ENCODE measurements around the gene ANKRD9.

The ANKRD9 gene

GRCh38 chr14:102497998-102498677 is 11.4 kb downstream of the ANKRD9 start:
- no peak for DNase-seq

- no peak for DNase-seq
Observed at GRCh38 chr14:102496958-102497744, 12.4 kb downstream of the ANKRD9 start.

- no peak for DNase-seq
Observed at GRCh38 chr14:102496331-102496691, 13.3 kb downstream of the ANKRD9 start.

DNA sequence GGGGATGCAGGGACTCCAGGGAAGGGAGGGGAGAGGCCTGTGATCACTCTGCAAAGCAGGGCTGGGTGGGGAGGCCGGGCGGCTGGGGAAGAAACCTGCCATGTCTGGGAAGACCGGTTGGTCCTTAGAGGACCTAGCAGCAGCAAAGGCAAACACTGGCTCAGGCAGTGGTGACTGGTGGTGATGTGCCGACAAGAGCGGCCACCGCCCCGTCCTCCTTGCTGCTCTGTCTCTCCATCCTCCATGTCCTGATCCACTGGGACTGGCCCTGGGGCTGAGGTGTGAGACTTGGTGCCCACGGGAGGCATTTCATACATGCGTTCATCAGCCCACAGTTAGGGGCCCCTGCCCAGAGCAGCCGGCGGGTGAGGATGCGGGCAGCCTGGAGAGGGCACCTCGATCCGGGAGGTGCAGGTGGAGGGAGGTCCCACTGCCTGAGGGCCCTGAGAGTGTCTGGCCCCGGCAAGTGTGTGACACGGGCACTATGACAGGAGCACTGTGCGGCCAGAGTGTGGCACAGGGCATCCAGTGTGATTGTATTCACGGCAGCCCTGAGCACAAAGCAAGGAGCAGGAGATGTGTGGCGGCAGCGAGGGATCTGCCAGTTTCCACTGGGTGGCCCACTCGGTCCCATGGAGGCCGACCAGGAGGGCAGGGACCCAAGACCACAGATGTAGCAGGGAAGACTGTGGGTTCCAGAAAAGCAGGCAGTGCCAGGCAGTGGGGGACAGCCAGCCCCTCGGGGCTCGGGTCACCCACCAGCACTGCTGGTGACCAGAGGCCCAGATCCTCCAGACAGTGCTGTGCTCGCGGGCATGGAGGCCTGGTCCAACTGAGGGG is 13.9 kb downstream of the ANKRD9 start:
- DNase-seq, result no peak

DNA sequence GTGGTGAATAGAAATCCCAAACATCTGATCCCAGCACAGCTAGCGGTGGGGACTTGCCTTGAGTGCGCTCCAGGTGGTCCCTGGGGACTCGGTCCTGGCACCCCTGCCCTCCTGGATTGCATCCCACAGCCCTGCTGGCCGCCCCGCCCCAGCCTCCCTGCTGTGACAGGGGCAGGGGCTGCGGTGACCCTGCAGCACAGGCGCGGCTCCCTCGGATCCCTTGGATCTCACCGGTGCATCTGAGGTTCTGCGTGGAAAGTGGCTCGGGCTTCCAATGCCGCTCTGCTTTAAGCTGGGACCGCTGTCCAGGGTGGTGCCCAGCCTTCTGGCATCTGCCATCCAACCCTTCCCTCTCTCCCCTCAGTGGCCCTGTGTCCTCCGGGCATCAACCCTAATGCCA is 16.0 kb downstream of the ANKRD9 start:
- no peak for DNase-seq

DNA sequence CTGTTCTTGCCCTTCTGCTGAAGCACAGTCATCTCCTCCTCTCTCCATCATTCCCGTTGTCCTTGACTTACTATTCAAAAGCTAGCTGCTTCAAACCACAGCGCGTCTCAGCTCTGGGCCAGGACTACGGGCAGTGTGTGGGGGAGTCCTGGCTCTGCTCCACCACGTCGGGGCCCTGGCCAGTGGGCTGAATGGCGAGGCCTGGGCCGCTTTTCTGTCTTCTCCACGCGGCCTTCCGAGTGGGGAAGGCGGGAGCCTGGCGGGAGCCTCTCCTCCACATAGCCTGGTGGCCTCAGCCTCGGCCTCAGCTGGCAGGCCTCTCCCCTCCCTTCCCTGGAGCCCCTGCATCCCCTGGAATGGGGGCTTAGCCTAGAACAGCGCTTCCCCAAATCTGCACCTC is 16.5 kb downstream of the ANKRD9 start:
- DNase-seq, result no peak

DNA sequence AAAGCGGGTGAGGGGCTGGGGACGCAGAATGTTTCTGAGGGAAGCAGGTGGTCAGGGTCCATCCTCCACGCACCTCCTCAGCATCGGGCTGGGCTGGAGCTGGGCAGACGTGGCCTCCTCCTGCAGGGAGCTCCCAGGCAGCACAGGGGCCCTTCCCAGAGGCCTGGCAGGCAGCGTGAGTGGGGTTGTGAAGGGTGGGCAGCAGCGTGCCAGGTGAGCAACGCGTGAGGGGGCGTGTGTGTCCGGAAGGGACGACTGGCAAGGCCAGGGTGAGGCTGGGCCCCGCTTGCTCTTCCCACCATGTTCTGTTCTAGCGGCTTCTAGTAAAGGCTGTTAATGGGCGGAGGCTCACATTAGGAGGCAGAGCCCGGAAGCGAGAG is 17.1 kb downstream of the ANKRD9 start:
- DNase-seq, result no peak

- DNase-seq, result no peak
Observed at GRCh38 chr14:102491786-102492530, 17.6 kb downstream of the ANKRD9 start.

GRCh38 chr14:102491366-102491765 is 18.2 kb downstream of the ANKRD9 start:
- no peak for DNase-seq

- DNase-seq, result no peak
Observed at GRCh38 chr14:102490456-102490855, 19.1 kb downstream of the ANKRD9 start.

- DNase-seq, result no peak
Observed at GRCh38 chr14:102487204-102487577, 22.4 kb downstream of the ANKRD9 start.

DNA sequence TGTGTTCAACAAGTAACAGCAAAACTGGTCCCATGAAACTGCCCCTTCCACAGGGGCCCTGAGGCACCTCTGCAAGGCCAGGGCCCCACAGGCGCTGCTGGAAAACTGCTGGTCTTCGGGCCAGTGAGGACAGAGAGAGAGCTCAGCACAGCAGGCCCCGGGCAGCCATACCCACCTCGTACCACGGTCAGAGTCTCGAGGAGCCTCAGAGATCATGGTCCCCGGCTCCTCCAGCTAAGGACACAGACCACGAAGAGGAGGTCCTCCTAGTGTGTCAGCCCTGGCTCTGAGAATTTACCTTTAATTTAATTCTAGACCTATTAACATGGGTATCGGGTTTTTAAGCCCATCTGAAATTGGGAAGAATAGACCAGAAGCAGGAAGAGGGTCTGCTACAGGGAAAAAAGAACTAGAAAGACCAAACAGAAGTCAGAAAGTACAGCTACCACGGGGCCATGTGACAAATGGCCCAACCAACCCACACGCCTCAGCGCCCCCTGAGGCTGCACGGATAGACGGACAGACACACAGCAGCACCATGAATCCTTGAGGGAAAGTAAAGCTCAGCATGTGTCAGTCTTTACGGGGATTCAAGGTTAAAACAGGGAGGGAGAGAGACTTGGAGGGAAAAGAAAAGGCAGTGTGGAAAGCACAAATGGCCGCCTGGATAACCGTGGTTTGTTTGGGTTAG is 22.9 kb downstream of the ANKRD9 start:
- no peak for DNase-seq

DNA sequence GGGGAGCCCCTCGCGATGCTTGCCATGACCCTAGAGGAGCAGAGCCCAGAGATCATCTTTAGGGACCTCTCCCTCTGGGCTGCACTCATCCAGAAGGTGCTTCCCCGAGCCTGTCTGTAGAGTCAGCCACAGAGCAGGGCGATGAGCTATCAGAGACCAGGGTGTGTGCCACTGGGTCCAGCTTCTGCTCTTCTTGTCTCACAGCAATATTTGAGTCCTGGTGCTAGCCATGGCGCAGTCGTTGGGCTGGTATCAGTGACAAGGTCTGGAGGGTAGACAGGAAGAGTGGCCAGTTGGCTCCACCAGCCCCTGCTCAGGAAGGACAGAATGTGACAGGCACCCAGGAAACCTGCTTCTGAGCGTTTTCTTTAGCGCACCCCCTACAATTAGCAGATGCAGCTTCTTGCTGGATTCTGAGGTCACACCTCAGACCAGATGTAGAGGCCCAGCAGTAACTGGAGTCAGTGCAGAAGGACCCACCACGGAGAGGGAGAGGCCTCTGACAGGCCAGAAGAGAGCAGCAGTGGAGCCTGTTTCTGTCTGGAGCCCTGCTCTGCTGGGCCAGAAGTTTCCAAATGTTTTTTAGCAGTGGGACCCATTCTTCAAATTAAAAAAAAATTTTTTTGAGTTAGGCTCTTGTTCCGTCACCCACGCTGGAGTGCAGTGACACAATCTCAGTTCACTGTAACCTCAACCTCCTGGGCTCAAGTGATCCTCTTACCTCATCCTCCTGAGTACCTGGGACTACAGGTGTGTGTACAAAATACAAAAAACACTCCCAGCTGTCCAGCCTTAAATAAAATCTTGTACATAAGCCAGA is 23.7 kb downstream of the ANKRD9 start:
- no peak for DNase-seq

- no peak for DNase-seq
Observed at GRCh38 chr14:102484316-102484715, 25.3 kb downstream of the ANKRD9 start.

DNA sequence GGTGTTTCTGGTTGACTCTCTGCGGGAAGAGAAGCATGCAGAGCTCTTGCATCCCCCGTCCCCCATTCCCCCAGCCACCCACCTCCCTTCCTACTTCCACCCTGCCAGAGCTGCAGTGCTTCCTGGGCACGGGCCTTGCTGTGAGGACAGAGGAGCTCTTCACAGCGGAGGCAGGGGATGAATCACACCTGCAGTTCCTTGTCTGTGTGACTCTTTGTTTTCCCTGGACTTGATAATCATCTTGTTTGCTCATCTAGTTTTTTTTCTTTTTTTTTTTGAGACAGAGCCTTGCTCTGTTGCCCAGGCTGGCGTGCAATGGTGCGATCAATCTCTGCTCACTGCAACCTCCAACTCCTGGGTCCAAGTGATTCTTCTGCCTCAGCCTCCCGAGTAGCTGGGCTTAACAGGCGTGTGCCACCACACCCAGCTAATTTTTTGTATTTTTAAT is 27.8 kb downstream of the ANKRD9 start:
- no peak for DNase-seq

GRCh38 chr14:102481371-102481770 is 28.2 kb downstream of the ANKRD9 start:
- DNase-seq, result no peak

DNA sequence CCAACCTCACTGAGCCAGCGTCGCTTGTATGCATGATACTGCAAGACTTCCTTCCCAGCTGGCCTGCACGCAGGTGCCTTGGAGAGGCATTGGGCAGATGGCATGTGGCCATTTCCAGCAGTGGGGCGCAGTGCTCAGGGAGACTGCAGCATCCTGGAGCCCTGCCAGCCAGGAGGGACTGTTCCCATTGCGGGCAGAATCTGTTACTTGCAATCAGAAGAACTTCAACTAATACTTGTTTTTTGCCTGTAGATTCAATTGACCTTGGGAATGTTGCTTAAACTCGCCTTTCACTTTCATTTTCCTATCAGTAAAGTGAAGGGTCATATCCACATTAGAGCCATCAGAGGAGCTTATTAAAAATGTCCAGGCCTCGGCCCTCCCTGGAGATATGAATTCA is 29.8 kb downstream of the ANKRD9 start:
- DNase-seq, result no peak

GRCh38 chr14:102479107-102479506 is 30.5 kb downstream of the ANKRD9 start:
- DNase-seq, result no peak

GRCh38 chr14:102474934-102475333 is 34.6 kb downstream of the ANKRD9 start:
- DNase-seq, result no peak

DNA sequence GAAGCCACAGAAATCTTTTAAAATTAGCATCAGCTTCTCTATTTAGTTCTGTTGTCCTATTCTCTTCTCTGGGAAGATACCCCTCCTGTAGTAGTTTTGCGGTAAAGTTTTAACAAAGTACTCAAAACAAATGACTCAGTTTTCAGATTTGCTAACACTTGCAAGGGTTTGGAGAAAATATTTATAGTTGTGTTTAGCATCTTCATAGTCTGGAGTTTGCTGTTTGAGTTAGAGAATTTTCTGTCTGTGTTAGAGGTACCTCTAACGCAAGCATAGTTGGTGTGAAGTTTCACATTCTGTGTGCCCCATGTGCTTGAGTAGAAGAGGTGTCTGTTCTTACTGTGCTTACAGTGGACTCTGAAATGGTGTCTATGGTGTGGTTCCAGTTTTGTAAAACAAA is 36.0 kb downstream of the ANKRD9 start:
- DNase-seq, result no peak

GRCh38 chr14:102472791-102473150 is 36.8 kb downstream of the ANKRD9 start:
- no peak for DNase-seq
